Glutamatergic neuron (in vitro differentiated cells): ENCODE measurements around the gene ANTXR1. TPM values are rescaled to one million over a fixed set of nuclear protein-coding genes. Genes with fewer than 3 reads are reported as not detected.

Experiments used
- DNase-seq: peaks from one replicate; pipeline ENCODE4 v3.0.0; 2022
- H3K27ac Mint-ChIP-seq: one replicate; pipeline ENCODE4 v1.8.0; 2020; ENCODE audit warnings: mild to moderate bottlenecking, mixed read lengths, inconsistent platforms; ENCODE audit not compliant: unreplicated experiment
- H3K27me3 Mint-ChIP-seq: one replicate; pipeline ENCODE4 v1.8.0; 2020; ENCODE audit warnings: mild to moderate bottlenecking, moderate library complexity, mixed read lengths, inconsistent platforms; ENCODE audit not compliant: unreplicated experiment
- H3K36me3 Mint-ChIP-seq: one replicate; pipeline ENCODE4 v1.8.0; 2020; ENCODE audit warnings: mild to moderate bottlenecking, mixed read lengths, inconsistent platforms; ENCODE audit not compliant: unreplicated experiment
- H3K4me1 Mint-ChIP-seq: one replicate; pipeline ENCODE4 v1.8.0; 2020; ENCODE audit warnings: mild to moderate bottlenecking, low read depth, mixed read lengths, inconsistent platforms; ENCODE audit not compliant: unreplicated experiment
- H3K4me3 Mint-ChIP-seq: one replicate; pipeline ENCODE4 v1.8.0; 2020; ENCODE audit warnings: mild to moderate bottlenecking, mixed read lengths, inconsistent platforms; ENCODE audit not compliant: unreplicated experiment
- H3K9me3 Mint-ChIP-seq: one replicate; pipeline ENCODE4 v1.8.0; 2020; ENCODE audit warnings: mild to moderate bottlenecking, moderate library complexity, mixed read lengths, inconsistent platforms; ENCODE audit not compliant: unreplicated experiment
- total RNA-seq: library from RNA; stranded (reverse); fragmentation: NEBNext Ultra II Directional; extraction: Animal tissue kit (Norgen Biotek cat#: 25700); gene quantifications from one replicate; pipeline ENCODE4 v1.2.1, GENCODE V29; 2021; ENCODE audit not compliant: unreplicated experiment
- TF ChIP-seq, protein P1 (sequence below): fragments of 200-600 bp; sonication (generic); IDR thresholded peaks from one replicate; pipeline ENCODE4 v1.5.0; 2021; ENCODE audit not compliant: partially characterized antibody, unreplicated experiment

Gene ANTXR1
- total RNA-seq, 1 donor from 2014 or later, result 26.7 TPM

DNA sequence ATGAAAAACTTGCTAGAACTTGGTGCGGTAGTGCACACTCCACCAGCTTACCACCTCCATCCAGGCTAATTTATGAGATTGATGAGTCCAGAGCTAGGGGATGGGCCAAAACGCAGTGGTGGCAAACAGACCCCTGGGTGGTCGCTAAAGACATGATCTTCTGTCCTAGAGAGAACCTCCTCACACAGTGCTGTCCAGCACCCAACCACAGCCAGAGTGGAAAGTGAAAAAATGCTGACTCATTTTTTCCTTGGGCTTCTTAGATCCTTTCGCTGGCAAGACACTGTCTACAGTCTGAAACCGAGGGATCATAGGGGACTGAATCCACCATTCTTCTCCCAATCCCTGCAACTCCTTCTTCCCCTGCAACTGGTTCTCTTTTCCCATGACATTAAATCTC is 4.1 kb downstream of the ANTXR1 start:
- no peaks in the 10 kb centered on the region for H3K36me3 Mint-ChIP-seq
- H3K9me3 Mint-ChIP-seq, result peaks cover 7% of the 10 kb centered on the region
- peak overlapping the region; percentile 11 for H3K4me3 Mint-ChIP-seq
- TF ChIP-seq, protein P1, sequence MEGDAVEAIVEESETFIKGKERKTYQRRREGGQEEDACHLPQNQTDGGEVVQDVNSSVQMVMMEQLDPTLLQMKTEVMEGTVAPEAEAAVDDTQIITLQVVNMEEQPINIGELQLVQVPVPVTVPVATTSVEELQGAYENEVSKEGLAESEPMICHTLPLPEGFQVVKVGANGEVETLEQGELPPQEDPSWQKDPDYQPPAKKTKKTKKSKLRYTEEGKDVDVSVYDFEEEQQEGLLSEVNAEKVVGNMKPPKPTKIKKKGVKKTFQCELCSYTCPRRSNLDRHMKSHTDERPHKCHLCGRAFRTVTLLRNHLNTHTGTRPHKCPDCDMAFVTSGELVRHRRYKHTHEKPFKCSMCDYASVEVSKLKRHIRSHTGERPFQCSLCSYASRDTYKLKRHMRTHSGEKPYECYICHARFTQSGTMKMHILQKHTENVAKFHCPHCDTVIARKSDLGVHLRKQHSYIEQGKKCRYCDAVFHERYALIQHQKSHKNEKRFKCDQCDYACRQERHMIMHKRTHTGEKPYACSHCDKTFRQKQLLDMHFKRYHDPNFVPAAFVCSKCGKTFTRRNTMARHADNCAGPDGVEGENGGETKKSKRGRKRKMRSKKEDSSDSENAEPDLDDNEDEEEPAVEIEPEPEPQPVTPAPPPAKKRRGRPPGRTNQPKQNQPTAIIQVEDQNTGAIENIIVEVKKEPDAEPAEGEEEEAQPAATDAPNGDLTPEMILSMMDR, result no peak
- no peak for DNase-seq
- H3K27ac Mint-ChIP-seq, result no peak overlapping the region
- peaks cover 2% of the 10 kb centered on the region for H3K27me3 Mint-ChIP-seq
- peaks cover 18% of the 10 kb centered on the region for H3K4me1 Mint-ChIP-seq

DNA sequence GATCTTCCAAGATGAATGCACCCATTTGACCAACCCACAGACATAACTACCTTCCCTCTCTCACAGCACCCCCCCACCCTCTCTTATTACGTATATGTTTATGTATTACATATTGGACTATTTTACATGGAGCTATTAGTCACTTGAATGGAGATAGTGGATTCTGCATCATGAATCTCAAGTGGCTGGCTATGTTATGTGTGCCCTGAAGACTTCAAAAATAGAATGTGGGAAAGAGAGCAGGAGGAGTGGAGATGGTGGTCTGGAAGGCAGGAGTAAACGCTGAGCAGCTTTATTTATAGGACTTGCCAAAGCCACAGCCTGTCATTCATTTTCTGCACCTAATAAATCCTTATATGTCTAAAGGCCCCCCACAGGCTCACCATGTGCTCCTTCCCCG is 4.9 kb downstream of the ANTXR1 start:
- H3K4me3 Mint-ChIP-seq, result no peak overlapping the region
- H3K27ac Mint-ChIP-seq, result no peak overlapping the region
- H3K9me3 Mint-ChIP-seq, result peaks cover 3% of the 10 kb centered on the region
- peaks cover 18% of the 10 kb centered on the region for H3K4me1 Mint-ChIP-seq
- H3K36me3 Mint-ChIP-seq, result no peaks in the 10 kb centered on the region
- DNase-seq, result no peak
- TF ChIP-seq, protein P1, result no peak
- no peaks in the 10 kb centered on the region for H3K27me3 Mint-ChIP-seq

DNA sequence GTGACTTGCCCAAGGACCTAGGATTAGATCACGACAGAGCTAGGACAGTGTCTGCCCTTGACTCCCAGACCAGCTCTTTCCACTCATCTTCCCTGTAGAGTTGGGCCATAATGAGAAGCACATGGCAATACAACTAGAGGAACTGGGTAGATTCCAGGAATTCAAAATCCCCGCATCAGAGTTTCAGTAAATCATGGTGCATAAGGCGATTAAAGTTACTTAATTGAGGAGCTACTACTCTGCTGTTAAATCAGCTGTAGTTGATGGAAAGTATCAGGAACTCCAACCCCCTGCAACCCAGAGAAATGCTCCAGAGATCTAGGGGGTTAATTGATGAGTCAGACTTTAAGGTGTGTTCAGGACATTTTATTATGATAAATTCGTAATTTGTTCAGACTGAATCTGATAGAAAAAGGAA is 5.7 kb downstream of the ANTXR1 start:
- H3K4me3 Mint-ChIP-seq, result no peak overlapping the region

DNA sequence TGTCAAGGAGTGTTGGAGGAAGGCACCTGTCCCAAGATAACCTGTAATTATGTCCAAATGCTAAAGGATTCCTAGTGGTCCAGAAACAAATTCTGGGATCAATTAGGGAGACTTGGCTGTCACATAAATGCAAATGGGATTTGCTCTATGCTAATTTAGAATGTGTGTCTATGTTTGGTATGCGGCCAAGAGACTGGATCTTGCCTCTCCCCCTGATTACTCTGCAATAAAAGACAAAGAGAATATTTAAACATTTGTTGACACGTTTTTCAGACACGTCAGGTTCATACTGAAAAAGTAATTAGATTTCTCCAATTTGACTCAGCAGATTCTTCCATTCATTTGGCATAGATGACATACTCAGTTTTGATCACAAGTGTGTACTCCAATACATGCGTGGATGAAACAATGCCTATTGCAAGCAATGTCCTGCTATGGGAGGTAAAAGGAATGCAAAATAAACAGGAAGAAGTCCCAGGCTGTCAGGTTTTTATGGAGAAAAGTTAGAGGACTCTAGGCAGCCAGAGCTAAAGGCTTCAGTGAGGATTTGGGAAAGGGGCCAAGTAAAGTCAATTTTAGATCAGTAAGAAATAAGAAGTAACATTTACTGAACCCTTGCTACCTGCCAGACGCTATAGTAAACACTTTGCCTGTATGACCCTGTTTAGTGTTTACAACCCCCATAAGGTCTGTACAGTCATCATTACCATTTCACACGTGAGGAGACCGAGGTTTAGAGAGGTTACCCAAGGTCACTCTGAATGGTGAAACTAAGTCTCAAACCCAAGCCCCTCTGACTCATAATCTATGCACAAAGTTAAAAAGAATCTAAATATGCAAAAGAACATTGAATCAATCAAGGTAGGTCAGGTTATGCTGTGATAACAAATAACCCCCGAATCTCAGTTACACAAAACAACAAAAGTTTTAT is 7.8 kb downstream of the ANTXR1 start:
- Mint-ChIP-seq H3K27me3 (no peaks in the 10 kb centered on the region), H3K36me3 (no peaks in the 10 kb centered on the region), H3K4me3 (no peak overlapping the region), H3K4me1 (peaks cover 13% of the 10 kb centered on the region), H3K9me3 (no peaks in the 10 kb centered on the region), H3K27ac (no peak overlapping the region)
- no peak for DNase-seq
- TF ChIP-seq, protein P1, result no peak

More for the DNA sequence above, 5.7 kb downstream of the ANTXR1 start:
- Mint-ChIP-seq H3K27me3 (no peaks in the 10 kb centered on the region), H3K9me3 (no peaks in the 10 kb centered on the region), H3K36me3 (no peaks in the 10 kb centered on the region), H3K4me1 (peaks cover 18% of the 10 kb centered on the region), H3K27ac (no peak overlapping the region)
- TF ChIP-seq, protein P1, result no peak
- DNase-seq, result no peak

DNA sequence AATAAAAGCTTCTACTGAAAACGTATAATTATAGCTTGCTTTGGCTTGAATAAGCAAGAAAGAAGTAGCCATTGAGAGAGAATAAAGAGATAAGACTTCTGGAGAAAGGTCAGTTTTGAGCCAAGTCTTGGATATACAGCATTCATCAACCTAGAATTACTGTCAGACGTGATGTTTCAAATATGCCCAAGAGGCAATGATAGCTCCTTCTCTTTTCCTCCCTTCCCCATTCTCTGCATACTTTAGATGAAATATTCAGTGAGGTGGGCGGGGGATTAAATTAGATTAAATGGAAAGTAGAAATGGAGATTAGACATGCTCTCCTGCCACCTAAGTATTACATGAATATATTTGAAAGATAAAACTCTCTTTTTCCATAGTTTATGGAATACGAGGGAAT is 8.7 kb downstream of the ANTXR1 start:
- peaks cover 13% of the 10 kb centered on the region for H3K4me1 Mint-ChIP-seq
- TF ChIP-seq, protein P1, result no peak

More for the DNA sequence above, 8.7 kb downstream of the ANTXR1 start:
- H3K9me3 Mint-ChIP-seq, result no peaks in the 10 kb centered on the region
- no peak for DNase-seq
- no peaks in the 10 kb centered on the region for H3K27me3 Mint-ChIP-seq
- no peak overlapping the region for H3K27ac Mint-ChIP-seq
- no peaks in the 10 kb centered on the region for H3K36me3 Mint-ChIP-seq
- H3K4me3 Mint-ChIP-seq, result no peak overlapping the region
